ENCODE measurements around the gene EFNA4. TPM values are rescaled to one million over a fixed set of nuclear protein-coding genes. Genes with fewer than 3 reads are reported as not detected.

The EFNA4 gene
- total and polyA plus RNA-seq, 9 of the 15 experiments (the other 6 are each of a cell fraction or from before 2014, with no cell fraction given), result 0.68 to 7.4 (median 6.1) TPM

DNA sequence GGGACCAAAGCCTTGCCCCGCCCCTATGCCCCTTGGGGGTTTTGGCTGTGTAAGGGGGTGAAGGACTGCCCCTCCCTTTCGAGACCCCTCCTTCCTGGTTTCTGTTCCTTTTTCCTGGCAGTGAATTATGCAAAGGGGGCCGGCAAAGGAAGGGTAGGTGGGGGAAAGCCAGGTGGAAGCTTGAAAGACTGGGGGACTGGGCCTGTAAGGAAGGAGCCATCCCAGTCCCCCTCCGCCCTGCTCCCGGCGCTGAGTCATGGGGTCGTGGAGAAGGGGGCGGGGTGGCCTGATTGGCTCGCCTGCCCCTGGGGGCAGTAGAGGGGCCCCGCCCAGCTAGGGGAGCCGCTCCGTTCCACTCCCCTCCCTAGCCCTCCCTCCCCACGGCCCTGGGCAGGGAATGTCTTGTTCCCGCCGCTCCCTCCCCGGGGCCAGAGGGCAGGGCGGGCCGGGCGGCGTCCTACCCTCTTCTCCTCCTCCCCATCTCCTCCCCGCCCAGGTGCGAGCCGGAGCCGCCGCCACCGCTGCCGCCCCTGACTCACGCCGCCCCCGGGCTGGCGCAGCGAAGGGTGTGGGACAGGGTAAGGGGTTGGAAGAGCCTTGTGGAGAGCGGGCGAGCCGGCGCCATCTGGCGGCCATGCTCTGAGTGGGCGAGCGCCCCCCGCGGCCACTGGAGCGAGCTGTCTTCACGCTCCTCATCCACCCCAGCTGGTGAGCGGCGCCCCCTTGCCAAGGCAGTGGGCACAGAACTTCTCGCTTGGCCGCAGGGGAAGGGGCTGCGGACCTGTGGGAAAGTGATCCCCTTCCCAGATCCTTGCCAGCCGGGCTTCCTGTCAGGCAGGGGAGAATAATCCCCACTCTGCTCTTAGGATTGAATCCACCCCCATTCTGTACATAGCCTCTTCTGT lies 46.2 kb upstream of the EFNA4 start (continued):
- TF ChIP-seq, protein P1, sequence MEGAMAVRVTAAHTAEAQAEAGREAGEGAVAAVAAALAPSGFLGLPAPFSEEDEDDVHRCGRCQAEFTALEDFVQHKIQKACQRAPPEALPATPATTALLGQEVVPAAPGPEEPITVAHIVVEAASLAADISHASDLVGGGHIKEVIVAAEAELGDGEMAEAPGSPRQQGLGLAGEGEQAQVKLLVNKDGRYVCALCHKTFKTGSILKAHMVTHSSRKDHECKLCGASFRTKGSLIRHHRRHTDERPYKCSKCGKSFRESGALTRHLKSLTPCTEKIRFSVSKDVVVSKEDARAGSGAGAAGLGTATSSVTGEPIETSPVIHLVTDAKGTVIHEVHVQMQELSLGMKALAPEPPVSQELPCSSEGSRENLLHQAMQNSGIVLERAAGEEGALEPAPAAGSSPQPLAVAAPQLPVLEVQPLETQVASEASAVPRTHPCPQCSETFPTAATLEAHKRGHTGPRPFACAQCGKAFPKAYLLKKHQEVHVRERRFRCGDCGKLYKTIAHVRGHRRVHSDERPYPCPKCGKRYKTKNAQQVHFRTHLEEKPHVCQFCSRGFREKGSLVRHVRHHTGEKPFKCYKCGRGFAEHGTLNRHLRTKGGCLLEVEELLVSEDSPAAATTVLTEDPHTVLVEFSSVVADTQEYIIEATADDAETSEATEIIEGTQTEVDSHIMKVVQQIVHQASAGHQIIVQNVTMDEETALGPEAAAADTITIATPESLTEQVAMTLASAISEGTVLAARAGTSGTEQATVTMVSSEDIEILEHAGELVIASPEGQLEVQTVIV (CRISPR knock-in tag; IDR thresholded peaks at IDR 0.05; ENCODE audit: borderline replicate concordance), result no peak
- TF ChIP-seq ZNF174 (CRISPR knock-in tag; IDR thresholded peaks at IDR 0.05) (no peak), NCOA4 (IDR thresholded peaks at IDR 0.05; ENCODE audit: partially characterized antibody) (no peak), STAG1 (CRISPR knock-in tag; IDR thresholded peaks at IDR 0.05; ENCODE audit: borderline replicate concordance) (no peak), EGR1 (conservative IDR thresholded peaks at IDR 0.05) (peak; percentile 99), GATA2 (CRISPR knock-in tag; IDR thresholded peaks at IDR 0.05) (no peak), BMI1 (IDR thresholded peaks at IDR 0.05; ENCODE audit: low read length) (no peak), L3MBTL2 (IDR thresholded peaks at IDR 0.05) (peak; percentile 64; the same call in 1 of the 2 replicates), SMAD1 (IDR thresholded peaks at IDR 0.05; ENCODE audit: low read depth, low read length, partially characterized antibody) (no peak), XRCC5 (IDR thresholded peaks at IDR 0.05; ENCODE audit: low read depth, low read length) (peak; percentile 99), CBX1 (IDR thresholded peaks at IDR 0.05; ENCODE audit: low read depth) (peak; percentile 88), RBFOX2 (IDR thresholded peaks at IDR 0.05; ENCODE audit: low read depth, low read length) (peak; percentile 81), NBN (IDR thresholded peaks at IDR 0.05; ENCODE audit: low read depth) (peak; percentile 58; the same call in 1 of the 2 replicates), ERF (CRISPR knock-in tag; IDR thresholded peaks at IDR 0.05) (0 out of 2 replicates have a peak, but pooled peaks have one; percentile 54), ZNF175 (CRISPR knock-in tag; IDR thresholded peaks at IDR 0.05; ENCODE audit: low read depth) (no peak), ZNF431 (CRISPR knock-in tag; IDR thresholded peaks at IDR 0.05) (peak; percentile 21; the same call in 1 of the 2 replicates), ZBTB8A (IDR thresholded peaks at IDR 0.05; ENCODE audit: partially characterized antibody) (no peak)
- TF ChIP-seq, protein P2, sequence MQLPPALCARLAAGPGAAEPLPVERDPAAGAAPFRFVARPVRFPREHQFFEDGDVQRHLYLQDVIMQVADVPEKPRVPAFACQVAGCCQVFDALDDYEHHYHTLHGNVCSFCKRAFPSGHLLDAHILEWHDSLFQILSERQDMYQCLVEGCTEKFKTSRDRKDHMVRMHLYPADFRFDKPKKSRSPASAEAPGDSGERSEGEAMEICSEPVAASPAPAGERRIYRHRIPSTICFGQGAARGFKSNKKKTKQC (CRISPR knock-in tag; IDR thresholded peaks at IDR 0.05), result no peak
- TF ChIP-seq, protein P3, sequence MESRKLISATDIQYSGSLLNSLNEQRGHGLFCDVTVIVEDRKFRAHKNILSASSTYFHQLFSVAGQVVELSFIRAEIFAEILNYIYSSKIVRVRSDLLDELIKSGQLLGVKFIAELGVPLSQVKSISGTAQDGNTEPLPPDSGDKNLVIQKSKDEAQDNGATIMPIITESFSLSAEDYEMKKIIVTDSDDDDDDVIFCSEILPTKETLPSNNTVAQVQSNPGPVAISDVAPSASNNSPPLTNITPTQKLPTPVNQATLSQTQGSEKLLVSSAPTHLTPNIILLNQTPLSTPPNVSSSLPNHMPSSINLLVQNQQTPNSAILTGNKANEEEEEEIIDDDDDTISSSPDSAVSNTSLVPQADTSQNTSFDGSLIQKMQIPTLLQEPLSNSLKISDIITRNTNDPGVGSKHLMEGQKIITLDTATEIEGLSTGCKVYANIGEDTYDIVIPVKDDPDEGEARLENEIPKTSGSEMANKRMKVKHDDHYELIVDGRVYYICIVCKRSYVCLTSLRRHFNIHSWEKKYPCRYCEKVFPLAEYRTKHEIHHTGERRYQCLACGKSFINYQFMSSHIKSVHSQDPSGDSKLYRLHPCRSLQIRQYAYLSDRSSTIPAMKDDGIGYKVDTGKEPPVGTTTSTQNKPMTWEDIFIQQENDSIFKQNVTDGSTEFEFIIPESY (CRISPR knock-in tag; IDR thresholded peaks at IDR 0.05), result peak; percentile 72
- TF ChIP-seq, protein P4, sequence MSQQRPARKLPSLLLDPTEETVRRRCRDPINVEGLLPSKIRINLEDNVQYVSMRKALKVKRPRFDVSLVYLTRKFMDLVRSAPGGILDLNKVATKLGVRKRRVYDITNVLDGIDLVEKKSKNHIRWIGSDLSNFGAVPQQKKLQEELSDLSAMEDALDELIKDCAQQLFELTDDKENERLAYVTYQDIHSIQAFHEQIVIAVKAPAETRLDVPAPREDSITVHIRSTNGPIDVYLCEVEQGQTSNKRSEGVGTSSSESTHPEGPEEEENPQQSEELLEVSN (IDR thresholded peaks at IDR 0.05; ENCODE audit: borderline replicate concordance in 1 of 2, extremely low read depth in 1 of 2, insufficient read depth in 1 of 2, insufficient read length in 1 of 2, low read depth in 1 of 2, low read length in 1 of 2, poor library complexity in 1 of 2, severe bottlenecking in 1 of 2), result peak; percentile 33 to 41

Data from K562 (cell line).